Measurements from ENCODE around the gene PLD1. TPM values are rescaled to one million over a fixed set of nuclear protein-coding genes. Genes with fewer than 3 reads are reported as not detected.

The PLD1 gene
- total RNA-seq, 6 experiments from 2014 or later = 13.3 to 29.9 (median 18.5) TPM

- intact Hi-C loops (cut with DNase I) = no loop called here
- no peak for DNase-seq
- no peaks in the 10 kb centered on the region for H3K36me3 ChIP-seq
- H3K27me3 ChIP-seq = no peaks in the 10 kb centered on the region
- H3K4me3 ChIP-seq = no peak overlapping the region
- 32% methylated on average over 5 of the region's 5 CpGs for WGBS (ENCODE audit: insufficient coverage, low coverage, low lambda C conversion rate, missing lambda C conversion rate)
- H3K27ac ChIP-seq = peak overlapping the region; percentile 18 to 64 (median 31)
- peaks cover 0 to 23% (median 7%) of the 10 kb centered on the region in 4 donors for H3K4me1 ChIP-seq
- TF ChIP-seq POLR2A (IDR thresholded peaks at IDR 0.05) = no peak
- TF ChIP-seq CTCF (IDR thresholded peaks at IDR 0.05) = no peak
- peak in 2 of 4 donors; percentile 11 to 38 for ATAC-seq
- H3K9me3 ChIP-seq = no peaks in the 10 kb centered on the region
Observed at GRCh38 chr3:171806200-171807128, 3.8 kb downstream of the PLD1 start.

GRCh38 chr3:171805687-171806086 is 4.6 kb downstream of the PLD1 start:
- intact Hi-C loops (cut with DNase I) = no loop called here
- no peaks in the 10 kb centered on the region for H3K27me3 ChIP-seq
- DNase-seq = no peak
- no peak for ATAC-seq
- no peak overlapping the region for H3K4me3 ChIP-seq
- peak overlapping the region in 1 of 3 donors; percentile 64 for H3K27ac ChIP-seq
- no peaks in the 10 kb centered on the region for H3K9me3 ChIP-seq
- H3K4me1 ChIP-seq = peaks cover 0 to 15% (median 7%) of the 10 kb centered on the region in 4 donors
- TF ChIP-seq POLR2A (IDR thresholded peaks at IDR 0.05) = no peak
- TF ChIP-seq CTCF (IDR thresholded peaks at IDR 0.05) = no peak
- WGBS (ENCODE audit: insufficient coverage, low coverage, low lambda C conversion rate, missing lambda C conversion rate) = 45% methylated on average over 3 of the region's 3 CpGs
- H3K36me3 ChIP-seq = no peaks in the 10 kb centered on the region

GRCh38 chr3:171804618-171805389 is 5.5 kb downstream of the PLD1 start:
- intact Hi-C loops (cut with DNase I) = no loop called here

GRCh38 chr3:171803044-171803443 is 7.2 kb downstream of the PLD1 start:
- peaks cover 0 to 14% (median 7%) of the 10 kb centered on the region in 4 donors for H3K4me1 ChIP-seq
- H3K4me3 ChIP-seq = no peak overlapping the region
- H3K27me3 ChIP-seq = no peaks in the 10 kb centered on the region
- intact Hi-C loops (cut with DNase I) = no loop called here
- no peaks in the 10 kb centered on the region for H3K9me3 ChIP-seq
- no peak for TF ChIP-seq CTCF (IDR thresholded peaks at IDR 0.05)
- no peak for TF ChIP-seq POLR2A (IDR thresholded peaks at IDR 0.05)
- no peak overlapping the region for H3K27ac ChIP-seq
- WGBS (ENCODE audit: insufficient coverage, low coverage, low lambda C conversion rate, missing lambda C conversion rate) = 51% methylated on average over 4 of the region's 4 CpGs
- ATAC-seq (no peak), DNase-seq (no peak)
- no peaks in the 10 kb centered on the region for H3K36me3 ChIP-seq

More at GRCh38 chr3:171804618-171805389, 5.5 kb downstream of the PLD1 start:
- Histone ChIP-seq H3K4me1 (peaks cover 0 to 14% (median 7%) of the 10 kb centered on the region in 4 donors), H3K4me3 (no peak overlapping the region), H3K27ac (no peak overlapping the region), H3K9me3 (no peaks in the 10 kb centered on the region), H3K27me3 (no peaks in the 10 kb centered on the region), H3K36me3 (no peaks in the 10 kb centered on the region)
- DNase-seq (no peak), ATAC-seq (no peak)
- TF ChIP-seq CTCF (IDR thresholded peaks at IDR 0.05) = no peak
- no peak for TF ChIP-seq POLR2A (IDR thresholded peaks at IDR 0.05)
- WGBS (ENCODE audit: insufficient coverage, low coverage, low lambda C conversion rate, missing lambda C conversion rate) = 50% methylated on average over 6 of the region's 6 CpGs

Measured in right lobe of liver (tissue), 6 donors.